GM23248 (cell line): ENCODE results near the gene LRRN1. TPM values are rescaled to one million over a fixed set of nuclear protein-coding genes. Genes with fewer than 3 reads are reported as not detected.
"Not testable (repeated sequence)": the region's sequence is repeated elsewhere in the genome, so short reads cannot be mapped to it uniquely, and the experiment has no call there.

Source experiments
- DNase-seq: peaks from one replicate; pipeline ENCODE4 v3.0.0-alpha.2; 2015
- H2AFZ ChIP-seq: fragments of 200-600 bp; sonication (generic); 2 replicates; pipeline ENCODE4 v1.6.1; 2016; ENCODE audit warnings: antibody characterized with exemption
- H3F3A ChIP-seq: fragments of 200-600 bp; sonication (generic); 2 replicates; pipeline ENCODE4 v1.6.1; 2016; ENCODE audit warnings: mild to moderate bottlenecking, antibody characterized with exemption, mixed run types; ENCODE audit not compliant: insufficient read depth
- H3K27ac ChIP-seq: fragments of 200-600 bp; sonication (generic); 2 replicates; pipeline ENCODE4 v1.5.1; 2016; ENCODE audit warnings: mild to moderate bottlenecking
- H3K27me3 ChIP-seq: fragments of 200-600 bp; sonication (generic); replicated peaks from 2 replicates; pipeline ENCODE4 v1.6.1; 2016; ENCODE audit warnings: mild to moderate bottlenecking; ENCODE audit not compliant: insufficient read depth
- H3K36me3 ChIP-seq: fragments of 200-600 bp; sonication (generic); 2 replicates; pipeline ENCODE4 v1.6.1; 2016; ENCODE audit warnings: low read depth, mild to moderate bottlenecking
- H3K4me1 ChIP-seq: fragments of 200-600 bp; sonication (generic); 2 replicates; pipeline ENCODE4 v1.6.1; 2016; ENCODE audit warnings: mild to moderate bottlenecking; ENCODE audit not compliant: insufficient read depth
- H3K4me2 ChIP-seq: fragments of 200-600 bp; sonication (generic); one replicate; pipeline ENCODE4 v1.6.1; 2016; ENCODE audit warnings: mild to moderate bottlenecking; ENCODE audit not compliant: unreplicated experiment
- H3K4me3 ChIP-seq: fragments of 200-600 bp; sonication (generic); 2 replicates; pipeline ENCODE4 v1.5.1; 2016; ENCODE audit warnings: mild to moderate bottlenecking
- H3K79me2 ChIP-seq: fragments of 200-600 bp; sonication (generic); 2 replicates; pipeline ENCODE4 v1.6.1; 2016; ENCODE audit warnings: mild to moderate bottlenecking; ENCODE audit not compliant: insufficient read depth
- H3K9ac ChIP-seq: fragments of 200-600 bp; sonication (generic); 2 replicates; pipeline ENCODE4 v1.6.1; 2016; ENCODE audit warnings: mild to moderate bottlenecking
- H3K9me2 ChIP-seq: fragments of 200-600 bp; sonication (generic); 2 replicates; pipeline ENCODE4 v1.6.1; 2016; ENCODE audit warnings: mixed run types, mild to moderate bottlenecking, moderate library complexity; ENCODE audit not compliant: insufficient read depth
- H3K9me3 ChIP-seq: fragments of 200-600 bp; sonication (generic); one replicate; pipeline ENCODE4 v1.6.1; 2017; ENCODE audit warnings: low read depth
- H4K20me1 ChIP-seq: fragments of 200-600 bp; sonication (generic); 2 replicates; pipeline ENCODE4 v1.6.0; 2016; ENCODE audit not compliant: insufficient read depth
- EZH2 ChIP-seq: fragments of 200-600 bp; sonication (generic); IDR thresholded peaks from 2 replicates; pipeline ENCODE4 v1.6.1; 2018; ENCODE audit warnings: antibody characterized with exemption, mild to moderate bottlenecking; ENCODE audit not compliant: insufficient read depth, poor library complexity, severe bottlenecking
- EZH2phosphoT487 ChIP-seq: fragments of 200-600 bp; sonication (generic); IDR thresholded peaks from 2 replicates; pipeline ENCODE4 v1.6.1; 2018; ENCODE audit warnings: antibody characterized with exemption, moderate library complexity, mild to moderate bottlenecking, low read depth; ENCODE audit not compliant: insufficient read depth
- WGBS, 2 experiments: methylation state at CpG; one replicate each; pipeline ENCODE4 v1.1.6; 2015 to 2017; ENCODE audit warnings: low lambda C conversion rate in 2 of 2, low coverage in 1 of 2; ENCODE audit errors: missing lambda C conversion rate in 2 of 2; 5-methylcytosine and 5-hydroxymethylcytosine counted together
- in situ Hi-C: fragments of 300-500 bp; cut with MboI; formaldehyde crosslinking; loops from 2 replicates; pipeline ENCODE4 v1.15.0; 2020
- polyA plus RNA-seq: library from polyadenylated mRNA; unstranded; fragments of >200 nt; fragmentation: Nextera tagmentation; extraction: Ambion mirVana; gene quantifications from 2 replicates; pipeline ENCODE4 v1.2.1, GENCODE V29; 2016
- total RNA-seq: library from RNA; depleted of rRNA; stranded (reverse); fragments of >200 nt; shearing (Covaris generic); gene quantifications from 2 replicates; pipeline ENCODE4 v1.2.3, GENCODE V29; 2014

The LRRN1 gene
- total and polyA plus RNA-seq, 2 experiments from 2014 or later, result not detected

DNA sequence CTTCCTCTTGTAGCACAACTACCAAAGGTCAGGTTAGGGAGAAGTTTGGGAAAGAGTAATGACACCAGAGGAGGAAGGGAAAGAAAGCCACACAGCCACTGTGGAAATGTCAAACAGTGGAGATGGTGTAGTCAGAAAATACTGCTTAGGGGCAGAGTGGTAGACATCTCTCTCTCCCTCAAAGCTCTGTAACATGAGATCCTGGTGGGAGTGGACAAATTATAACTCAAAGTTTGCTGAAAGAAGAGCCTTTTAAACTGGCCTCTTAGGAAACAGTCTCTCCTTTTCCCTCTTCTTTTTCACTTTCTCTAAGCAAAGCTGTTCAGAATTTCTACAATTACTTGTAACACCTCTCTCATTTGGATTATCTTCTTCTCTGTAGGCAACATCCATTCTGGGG is 55.8 kb downstream of the LRRN1 start:
- no peak overlapping the region for H3K9ac ChIP-seq
- no peak for TF ChIP-seq EZH2phosphoT487
- TF ChIP-seq EZH2, result no peak
- H3K9me3 ChIP-seq, result no peaks in the 10 kb centered on the region
- DNase-seq, result no peak
- H3K4me1 ChIP-seq, result no peaks in the 10 kb centered on the region
- H3K9me2 ChIP-seq, result no peaks in the 10 kb centered on the region
- no peak overlapping the region for H3K27ac ChIP-seq
- no peaks in the 10 kb centered on the region for H3F3A ChIP-seq
- in situ Hi-C loops, result no loop called here
- H3K79me2 ChIP-seq, result no peaks in the 10 kb centered on the region
- no peaks in the 10 kb centered on the region for H4K20me1 ChIP-seq
- no peak overlapping the region for H3K4me3 ChIP-seq
- no peaks in the 10 kb centered on the region for H3K27me3 ChIP-seq
- no peak overlapping the region for H2AFZ ChIP-seq
- H3K4me2 ChIP-seq, result no peak overlapping the region
- H3K36me3 ChIP-seq, result no peaks in the 10 kb centered on the region

DNA sequence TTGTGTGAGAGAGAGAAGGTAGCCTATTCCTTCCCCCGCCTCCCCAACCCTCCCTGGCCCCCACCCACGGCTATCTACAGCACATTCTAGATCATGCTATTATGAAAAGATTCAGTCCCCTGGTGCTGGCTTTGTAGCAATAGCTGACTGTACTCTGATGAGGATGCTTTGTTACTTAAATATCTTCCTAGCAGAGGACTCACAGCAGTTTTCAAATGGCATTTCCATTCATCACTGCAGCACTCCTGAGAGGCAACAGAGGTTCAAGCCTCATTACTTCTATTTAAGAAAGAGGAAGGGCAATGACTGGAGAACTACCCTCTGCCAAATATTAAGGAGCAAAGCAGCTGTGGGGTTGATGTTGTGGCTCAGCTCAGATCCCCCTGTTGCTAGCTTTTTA is 61.0 kb downstream of the LRRN1 start:
- Histone ChIP-seq H3K4me3 (no peak overlapping the region), H3K9ac (no peak overlapping the region), H3K4me2 (no peak overlapping the region), H3K79me2 (no peaks in the 10 kb centered on the region), H3K9me3 (no peaks in the 10 kb centered on the region), H3K9me2 (no peaks in the 10 kb centered on the region), H3K4me1 (no peaks in the 10 kb centered on the region), H2AFZ (no peak overlapping the region), H3F3A (no peaks in the 10 kb centered on the region), H3K27me3 (no peaks in the 10 kb centered on the region), H3K27ac (no peak overlapping the region), H3K36me3 (no peaks in the 10 kb centered on the region), H4K20me1 (no peaks in the 10 kb centered on the region)
- no peak for TF ChIP-seq EZH2
- in situ Hi-C loops, result no loop called here
- WGBS, 2 experiments, result 17% methylated on average over 2 of the region's 2 CpGs
- no peak for DNase-seq

DNA sequence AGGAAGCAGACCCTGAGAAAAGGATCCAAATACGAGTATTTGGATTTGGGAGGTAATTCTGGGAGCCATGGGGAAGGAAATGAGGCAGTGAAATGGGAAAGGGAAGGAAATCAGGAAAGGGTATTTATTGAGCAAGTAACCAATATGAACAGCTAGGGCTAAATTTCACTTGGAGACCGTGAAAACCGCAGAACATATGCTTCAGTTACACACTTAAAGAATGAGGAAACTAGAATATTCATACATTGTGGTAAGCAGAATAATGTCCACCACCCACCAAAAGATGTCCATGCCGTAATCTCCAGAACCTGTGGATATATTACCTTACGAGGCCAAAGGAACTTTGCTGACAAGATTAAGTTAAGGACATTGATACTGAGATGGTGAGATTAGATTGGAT is 63.3 kb downstream of the LRRN1 start:
- Histone ChIP-seq H3K9me3 (no peaks in the 10 kb centered on the region), H2AFZ (no peak overlapping the region), H3K79me2 (no peaks in the 10 kb centered on the region), H3K4me1 (no peaks in the 10 kb centered on the region), H3K4me2 (no peak overlapping the region), H3K9me2 (no peaks in the 10 kb centered on the region), H3K36me3 (no peaks in the 10 kb centered on the region), H3K27me3 (no peaks in the 10 kb centered on the region), H4K20me1 (no peaks in the 10 kb centered on the region), H3F3A (no peaks in the 10 kb centered on the region), H3K27ac (no peak overlapping the region), H3K4me3 (no peak overlapping the region), H3K9ac (no peak overlapping the region)
- in situ Hi-C loops, result no loop called here
- no peak for DNase-seq
- no peak for TF ChIP-seq EZH2phosphoT487
- no peak for TF ChIP-seq EZH2
- 36 to 48% methylated on average over 5 of the region's 5 CpGs for WGBS, 2 experiments

DNA sequence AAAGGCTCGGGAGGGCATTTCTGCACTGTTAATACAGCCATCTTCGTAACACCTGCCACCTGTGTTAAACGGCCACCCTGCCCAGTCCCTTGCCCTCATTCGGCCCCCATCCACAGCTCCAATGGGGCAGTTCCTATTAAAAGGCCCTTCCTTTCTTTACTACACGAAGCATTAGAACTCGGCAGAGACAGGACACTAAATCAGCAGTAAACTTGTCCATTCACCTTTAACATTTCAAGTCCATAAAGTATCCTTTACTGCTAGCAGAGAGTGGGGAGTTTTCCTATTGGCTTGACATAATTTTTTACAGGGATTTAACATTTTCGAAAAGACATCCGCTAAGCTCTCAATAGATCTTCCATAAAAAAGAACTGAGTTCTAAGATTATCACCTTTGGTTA is 76.3 kb downstream of the LRRN1 start:
- Histone ChIP-seq H3K79me2 (no peaks in the 10 kb centered on the region), H3K9ac (no peak overlapping the region), H3F3A (no peaks in the 10 kb centered on the region), H3K4me2 (no peak overlapping the region), H4K20me1 (no peaks in the 10 kb centered on the region), H3K4me3 (no peak overlapping the region), H3K4me1 (no peaks in the 10 kb centered on the region), H3K27me3 (no peaks in the 10 kb centered on the region), H3K9me2 (no peaks in the 10 kb centered on the region), H3K27ac (no peak overlapping the region), H2AFZ (no peak overlapping the region), H3K9me3 (no peaks in the 10 kb centered on the region), H3K36me3 (no peaks in the 10 kb centered on the region)
- DNase-seq, result no peak
- WGBS, 2 experiments, result 31 to 37% methylated on average over 8 of the region's 8 CpGs
- in situ Hi-C loops, result no loop called here
- TF ChIP-seq EZH2 (no peak), EZH2phosphoT487 (no peak)

DNA sequence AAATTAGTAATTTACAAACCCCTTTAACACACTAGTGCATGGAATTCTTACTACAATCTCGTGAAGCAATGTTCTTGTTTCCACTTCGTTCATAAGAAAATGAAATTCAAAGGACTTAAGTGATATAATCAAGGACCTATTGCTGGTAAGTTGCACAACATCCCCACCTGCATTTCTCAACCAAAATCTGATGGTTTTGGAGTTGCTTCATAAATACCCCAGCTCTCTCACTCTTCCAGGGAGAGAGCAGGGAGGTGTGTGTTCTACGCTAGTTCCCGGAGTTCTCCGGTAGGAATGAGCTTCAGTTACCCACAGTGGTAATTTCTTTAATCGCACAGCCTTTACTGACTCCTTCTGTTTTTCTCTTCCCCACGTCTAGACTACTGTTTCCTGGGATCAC is 81.8 kb downstream of the LRRN1 start:
- no peaks in the 10 kb centered on the region for H3K9me2 ChIP-seq
- H3K4me3 ChIP-seq, result no peak overlapping the region
- no peaks in the 10 kb centered on the region for H3K36me3 ChIP-seq
- in situ Hi-C loops, result no loop called here
- no peak overlapping the region for H3K4me2 ChIP-seq
- H3K79me2 ChIP-seq, result no peaks in the 10 kb centered on the region
- no peaks in the 10 kb centered on the region for H3K27me3 ChIP-seq
- no peak for DNase-seq
- whole genome bisulfite sequencing, 2 experiments, result 35 to 38% methylated on average over 7 of the region's 7 CpGs
- no peaks in the 10 kb centered on the region for H3F3A ChIP-seq
- H4K20me1 ChIP-seq, result no peaks in the 10 kb centered on the region
- no peaks in the 10 kb centered on the region for H3K9me3 ChIP-seq
- no peaks in the 10 kb centered on the region for H3K4me1 ChIP-seq
- H3K9ac ChIP-seq, result no peak overlapping the region
- H3K27ac ChIP-seq, result no peak overlapping the region
- no peak overlapping the region for H2AFZ ChIP-seq
- TF ChIP-seq EZH2 (no peak), EZH2phosphoT487 (no peak)

DNA sequence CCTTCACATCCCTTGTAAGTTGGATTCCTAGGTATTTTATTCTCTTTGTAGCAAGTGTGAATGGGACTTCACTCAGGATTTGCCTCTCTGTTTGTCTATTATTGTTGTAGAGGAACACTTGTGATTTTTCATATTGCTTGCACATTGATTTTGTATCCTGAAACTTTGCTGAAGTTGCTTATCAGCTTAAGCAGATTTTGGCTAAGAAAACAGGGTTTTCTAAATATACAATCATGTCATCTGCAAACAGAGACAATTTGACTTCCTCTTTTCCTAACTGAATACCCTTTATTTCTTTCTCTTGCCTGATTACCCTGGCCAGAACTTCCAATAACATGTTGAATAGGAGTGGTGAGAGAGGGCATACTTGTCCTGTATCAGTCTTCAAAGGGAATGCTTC is 88.1 kb downstream of the LRRN1 start:
- H3K36me3 ChIP-seq, H3K27me3 ChIP-seq, H3K4me1 ChIP-seq, H3F3A ChIP-seq, H3K9me2 ChIP-seq, H4K20me1 ChIP-seq, H2AFZ ChIP-seq, H3K9ac ChIP-seq, H3K4me3 ChIP-seq, in situ Hi-C loops, H3K27ac ChIP-seq, DNase-seq, H3K4me2 ChIP-seq, H3K79me2 ChIP-seq, H3K9me3 ChIP-seq: not testable (repeated sequence)
